Esophagus (tissue), 2 donors: ENCODE data around the gene PHYH. TPM values are rescaled to one million over a fixed set of nuclear protein-coding genes. Genes with fewer than 3 reads are reported as not detected.
"Not testable (repeated sequence)": the region's sequence is repeated elsewhere in the genome, so short reads cannot be mapped to it uniquely, and the experiment has no call there.

Experiments used
- H3K27ac ChIP-seq, 2 donors: one replicate each; pipeline ENCODE4 v1.5.1; 2013; ENCODE audit warnings: low read depth in 2 of 2, mild to moderate bottlenecking in 2 of 2, inconsistent platforms in 1 of 2, low read length in 1 of 2, moderate library complexity in 1 of 2
- H3K27me3 ChIP-seq, 2 donors: one replicate each; pipeline ENCODE4 v1.6.1; 2013; ENCODE audit warnings: low read length in 2 of 2, control low read depth in 1 of 2, mild to moderate bottlenecking in 1 of 2; ENCODE audit not compliant: insufficient read depth in 2 of 2, control insufficient read depth in 1 of 2
- H3K36me3 ChIP-seq, 2 donors: one replicate each; pipeline ENCODE4 v1.6.1; 2013; ENCODE audit warnings: low read length in 1 of 2; ENCODE audit not compliant: control insufficient read depth in 2 of 2, insufficient read depth in 2 of 2
- H3K4me1 ChIP-seq, 2 donors: one replicate each; pipeline ENCODE4 v1.6.1; 2013; ENCODE audit warnings: low read length in 1 of 2; ENCODE audit not compliant: control insufficient read depth in 2 of 2, insufficient read depth in 2 of 2
- H3K4me3 ChIP-seq, 2 donors: one replicate each; pipeline ENCODE4 v1.5.1; 2013; ENCODE audit warnings: low read length in 2 of 2, mild to moderate bottlenecking in 2 of 2, low read depth in 1 of 2, moderate library complexity in 1 of 2
- H3K9me3 ChIP-seq, 2 donors: one replicate each; pipeline ENCODE4 v1.6.1; 2013; ENCODE audit warnings: mild to moderate bottlenecking in 2 of 2, low read depth in 1 of 2, low read length in 1 of 2, moderate library complexity in 1 of 2; ENCODE audit not compliant: control insufficient read depth in 2 of 2, insufficient read depth in 1 of 2
- WGBS, 2 donors: extraction: QIAGEN DNeasy Blood & Tissue Kit; methylation state at CpG; one replicate each; pipeline ENCODE4 v1.1.7; 2013; 5-methylcytosine and 5-hydroxymethylcytosine counted together
- polyA plus RNA-seq, 2 donors: library from polyadenylated mRNA; stranded (reverse); fragments of 200-250 nt; gene quantifications; one replicate each; pipeline ENCODE4 v1.2.3, GENCODE V29; 2013
- donor health status: healthy with polysubstance abuse.
- donor health status: Bipolar disorder and iron deficiency.

Gene PHYH
- polyA plus RNA-seq, 2 donors: 5.7 to 7.4 TPM

GRCh38 chr10:13234736-13235135 is 65.1 kb downstream of the PHYH start:
- not testable (repeated sequence) for H3K27me3 ChIP-seq, H3K27ac ChIP-seq, H3K36me3 ChIP-seq, H3K4me1 ChIP-seq, H3K9me3 ChIP-seq, H3K4me3 ChIP-seq
- 88 to 91% methylated on average over 13 of the region's 13 CpGs for WGBS, 2 donors

- WGBS, 2 donors: 71 to 73% methylated on average over 10 of the region's 10 CpGs
- Histone ChIP-seq H3K27ac (no peak within 1 kb of the TSS), H3K4me3 (no peak within 1 kb of the TSS), H3K9me3 (no peaks in the 10 kb centered on the region), H3K36me3 (no peaks in the 10 kb centered on the region), H3K4me1 (no peaks in the 10 kb centered on the region), H3K27me3 (no peaks in the 10 kb centered on the region)
Measured at GRCh38 chr10:13234172-13234571, 65.7 kb downstream of the PHYH start, which contains the start of gene UCMA. UCMA (minus strand) TSS chr10:13234374; CDS start chr10:13234258, 116 bp downstream.

- H3K27ac ChIP-seq: no peak overlapping the region
- H3K27me3 ChIP-seq: no peaks in the 10 kb centered on the region
- no peaks in the 10 kb centered on the region for H3K9me3 ChIP-seq
- H3K4me1 ChIP-seq: no peaks in the 10 kb centered on the region
- no peak overlapping the region for H3K4me3 ChIP-seq
- 55 to 63% methylated on average over 14 of the region's 14 CpGs for whole genome bisulfite sequencing, 2 donors
- no peaks in the 10 kb centered on the region for H3K36me3 ChIP-seq
Measured at GRCh38 chr10:13233358-13233757, 66.5 kb downstream of the PHYH start.

- no peak overlapping the region for H3K4me3 ChIP-seq
- 72 to 77% methylated on average over 6 of the region's 6 CpGs for WGBS, 2 donors
- H3K27me3 ChIP-seq: no peaks in the 10 kb centered on the region
- no peak overlapping the region for H3K27ac ChIP-seq
- H3K4me1 ChIP-seq: no peaks in the 10 kb centered on the region
- H3K36me3 ChIP-seq: no peaks in the 10 kb centered on the region
- no peaks in the 10 kb centered on the region for H3K9me3 ChIP-seq
Measured at GRCh38 chr10:13231808-13232207, 68.1 kb downstream of the PHYH start.

- no peaks in the 10 kb centered on the region for H3K4me1 ChIP-seq
- no peaks in the 10 kb centered on the region for H3K9me3 ChIP-seq
- H3K4me3 ChIP-seq: no peak overlapping the region
- no peak overlapping the region for H3K27ac ChIP-seq
- H3K36me3 ChIP-seq: no peaks in the 10 kb centered on the region
- H3K27me3 ChIP-seq: no peaks in the 10 kb centered on the region
- 68 to 69% methylated on average over 9 of the region's 9 CpGs for whole genome bisulfite sequencing, 2 donors
Measured at GRCh38 chr10:13231190-13231589, 68.7 kb downstream of the PHYH start.

Other genes with a start within 250 kb of the PHYH start
- gene OPTN, start 199.9 kb downstream of the PHYH start, polyA plus RNA-seq: 10 to 100 TPM; 29.1 to 34.2 TPM
- 1 to 10 TPM; 1.4 to 2.6 TPM for gene MCM10, start 138.5 kb downstream of the PHYH start, polyA plus RNA-seq
- gene UCMA, start 65.7 kb downstream of the PHYH start, polyA plus RNA-seq: not detected
- gene SEPHS1, start 48.2 kb upstream of the PHYH start, polyA plus RNA-seq: 10 to 100 TPM; 15.8 to 25.8 TPM
- 1 to 10 TPM; 1.1 to 1.9 TPM for gene BEND7, start 228.9 kb upstream of the PHYH start, polyA plus RNA-seq